GM12875 (cell line): ENCODE measurements around the gene SH3D19.

ENCODE experiments used
- H3K4me3 ChIP-seq: one replicate; pipeline ENCODE4 v1.5.1; 2011; ENCODE audit warnings: low read depth, low read length, control low read depth
- TF ChIP-seq, protein P1 (sequence below): IDR thresholded peaks from 2 replicates; pipeline ENCODE4 v1.5.1; 2011; ENCODE audit warnings: low read depth, mild to moderate bottlenecking, control low read depth, inconsistent platforms, low read length, moderate library complexity, borderline replicate concordance; ENCODE audit not compliant: insufficient read depth

SH3D19 gene

DNA sequence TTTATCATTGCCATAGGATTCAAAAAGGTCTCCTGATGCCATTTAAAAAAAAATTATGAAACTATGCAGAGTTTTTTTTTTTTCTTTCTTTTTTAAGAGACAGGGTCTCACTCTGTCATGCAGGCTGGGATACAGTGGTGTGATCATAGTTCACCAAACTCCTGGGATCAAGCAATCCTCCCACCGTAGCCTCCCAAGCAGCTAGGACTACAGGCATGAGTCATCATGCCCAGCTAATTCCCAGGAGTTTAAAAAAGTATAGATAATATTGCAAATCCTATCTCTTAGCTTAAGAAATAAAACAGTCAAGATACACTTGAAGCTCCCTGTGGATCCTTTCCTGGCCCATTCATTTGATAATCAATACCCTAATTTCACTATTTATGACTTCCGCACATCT is 107.1 kb downstream of the SH3D19 start:
- H3K4me3 ChIP-seq = no peak overlapping the region
- TF ChIP-seq, protein P1, sequence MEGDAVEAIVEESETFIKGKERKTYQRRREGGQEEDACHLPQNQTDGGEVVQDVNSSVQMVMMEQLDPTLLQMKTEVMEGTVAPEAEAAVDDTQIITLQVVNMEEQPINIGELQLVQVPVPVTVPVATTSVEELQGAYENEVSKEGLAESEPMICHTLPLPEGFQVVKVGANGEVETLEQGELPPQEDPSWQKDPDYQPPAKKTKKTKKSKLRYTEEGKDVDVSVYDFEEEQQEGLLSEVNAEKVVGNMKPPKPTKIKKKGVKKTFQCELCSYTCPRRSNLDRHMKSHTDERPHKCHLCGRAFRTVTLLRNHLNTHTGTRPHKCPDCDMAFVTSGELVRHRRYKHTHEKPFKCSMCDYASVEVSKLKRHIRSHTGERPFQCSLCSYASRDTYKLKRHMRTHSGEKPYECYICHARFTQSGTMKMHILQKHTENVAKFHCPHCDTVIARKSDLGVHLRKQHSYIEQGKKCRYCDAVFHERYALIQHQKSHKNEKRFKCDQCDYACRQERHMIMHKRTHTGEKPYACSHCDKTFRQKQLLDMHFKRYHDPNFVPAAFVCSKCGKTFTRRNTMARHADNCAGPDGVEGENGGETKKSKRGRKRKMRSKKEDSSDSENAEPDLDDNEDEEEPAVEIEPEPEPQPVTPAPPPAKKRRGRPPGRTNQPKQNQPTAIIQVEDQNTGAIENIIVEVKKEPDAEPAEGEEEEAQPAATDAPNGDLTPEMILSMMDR = no peak

DNA sequence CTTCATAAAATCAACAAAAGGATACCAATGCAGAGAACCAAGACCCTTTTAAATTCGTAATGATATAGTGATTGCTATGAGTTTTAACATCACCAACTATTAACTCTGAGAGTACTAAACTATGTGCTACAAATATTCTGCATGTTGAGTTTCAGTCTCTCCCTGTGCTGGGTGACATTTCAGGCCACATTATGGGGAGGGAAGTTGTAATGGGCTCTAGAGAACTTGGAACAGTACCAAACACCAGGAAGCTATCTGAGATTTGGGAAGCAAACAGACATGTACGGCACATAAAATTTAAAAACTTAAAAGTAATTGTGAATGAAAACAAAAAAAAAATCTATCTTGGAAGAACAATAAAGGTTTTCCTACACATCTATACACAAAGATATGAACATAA is 108.1 kb downstream of the SH3D19 start:
- no peak overlapping the region for H3K4me3 ChIP-seq
- TF ChIP-seq, protein P1 = no peak

DNA sequence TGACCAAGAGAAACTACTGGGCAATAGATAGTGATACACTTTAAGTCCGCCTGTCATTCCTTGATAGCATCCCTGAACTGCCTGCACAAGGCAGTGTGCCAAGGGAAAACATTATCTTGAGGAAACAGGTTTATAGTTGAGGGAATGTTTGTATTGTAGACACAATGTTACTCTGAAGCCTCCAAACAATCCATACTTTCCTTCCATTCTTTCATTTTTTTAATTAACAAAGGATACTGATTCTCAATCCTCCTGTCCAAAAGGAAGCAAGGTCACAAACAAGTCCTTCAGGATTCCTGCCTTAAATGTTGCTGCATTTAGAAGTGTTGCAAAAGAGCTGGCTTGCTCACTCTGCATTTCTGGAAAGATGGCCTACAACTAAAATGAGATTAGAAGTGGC is 110.1 kb downstream of the SH3D19 start:
- H3K4me3 ChIP-seq = no peak overlapping the region

DNA sequence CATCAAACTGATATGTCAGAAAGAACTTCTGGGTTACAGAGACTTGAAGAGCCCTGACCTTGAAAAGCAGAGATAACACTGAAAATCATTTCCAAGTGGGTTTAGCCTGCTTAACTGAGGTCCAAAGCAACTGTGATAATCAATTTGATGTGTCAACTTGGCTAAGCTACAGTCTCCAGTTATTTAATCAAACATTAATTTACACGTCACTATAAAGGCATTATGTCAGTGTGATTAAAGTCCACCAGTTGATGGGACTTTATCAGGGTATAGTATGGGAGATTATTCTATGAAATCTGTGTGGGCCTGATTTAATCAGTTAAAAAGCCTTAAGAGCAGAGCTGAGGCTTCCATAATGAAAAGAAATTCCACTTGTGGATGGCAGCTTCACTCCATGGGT is 117.5 kb downstream of the SH3D19 start:
- no peak overlapping the region for H3K4me3 ChIP-seq
- TF ChIP-seq, protein P1 = no peak

More for the DNA sequence above, 110.1 kb downstream of the SH3D19 start:
- TF ChIP-seq, protein P1 = no peak

DNA sequence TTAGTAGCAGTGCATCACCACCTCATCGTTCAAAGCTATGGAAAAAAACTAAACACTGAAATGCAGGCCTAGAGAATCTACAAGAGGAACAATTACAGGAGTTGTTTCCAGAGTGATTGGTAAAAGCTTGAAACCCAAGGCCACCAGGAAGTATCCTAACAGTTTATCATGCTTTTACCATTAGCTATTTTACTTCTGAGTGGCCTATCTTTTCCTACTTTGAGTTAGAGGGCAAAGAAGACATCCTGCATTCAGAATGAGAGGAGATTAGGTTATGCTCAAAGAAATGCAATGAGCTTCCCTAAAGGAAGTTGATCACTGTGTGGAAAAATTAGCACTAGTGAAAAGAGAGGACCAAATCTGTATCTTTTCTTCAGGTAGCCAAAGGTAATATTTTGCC is 118.2 kb downstream of the SH3D19 start:
- TF ChIP-seq, protein P1 = no peak
- H3K4me3 ChIP-seq = no peak overlapping the region

DNA sequence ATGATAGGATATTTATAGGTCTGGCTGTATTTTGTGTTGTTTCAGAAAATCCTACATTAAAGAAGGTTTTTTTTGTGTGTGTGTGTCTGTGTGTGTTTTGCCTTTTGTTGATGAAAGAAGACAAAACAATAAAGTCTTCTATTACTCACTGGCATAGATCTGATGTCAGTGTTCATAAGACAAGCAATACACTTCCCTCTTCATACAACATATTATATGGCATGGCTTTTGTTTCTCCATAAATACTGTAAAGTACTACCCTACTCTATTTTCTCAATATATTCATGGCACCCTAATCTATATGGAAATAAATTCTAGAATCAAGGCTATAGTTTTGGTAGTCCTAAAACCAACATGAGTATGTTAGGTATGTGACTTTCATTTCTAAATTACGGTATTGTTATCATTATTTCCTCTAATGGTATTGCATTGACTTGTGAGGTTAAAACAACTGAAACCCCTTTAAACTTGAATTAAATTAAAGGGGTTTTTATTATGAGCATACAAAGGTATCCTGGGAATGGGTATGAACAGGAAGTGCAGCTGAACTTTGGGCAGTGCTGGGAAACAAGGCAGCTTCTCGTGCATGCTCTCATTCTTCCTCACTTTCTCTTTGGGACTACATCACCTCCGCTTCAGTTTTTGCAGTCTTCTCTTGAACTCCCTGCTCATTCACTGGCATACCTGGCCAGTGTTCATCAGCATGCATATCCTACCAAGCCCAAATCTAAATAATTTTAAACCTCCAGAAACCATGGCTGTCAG is 119.0 kb downstream of the SH3D19 start:
- H3K4me3 ChIP-seq = no peak overlapping the region
- TF ChIP-seq, protein P1 = no peak

DNA sequence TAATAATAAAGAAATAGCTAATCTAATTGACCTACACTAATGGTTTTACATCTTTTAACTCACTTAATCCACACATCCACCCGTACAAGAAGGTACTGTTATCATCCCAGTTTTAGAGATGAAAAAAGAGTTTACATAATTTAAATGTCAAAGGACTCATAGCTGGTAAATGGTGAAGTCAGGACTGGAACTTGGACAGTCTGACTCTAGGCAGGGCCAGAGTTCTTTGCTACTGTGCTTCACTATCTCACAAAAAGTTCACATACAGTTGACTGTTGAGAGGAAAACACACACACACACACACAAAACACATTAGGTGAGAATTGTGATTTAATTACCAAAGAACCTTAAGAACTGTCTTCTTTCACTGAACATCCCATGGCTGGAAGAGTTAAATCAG is 119.7 kb downstream of the SH3D19 start:
- TF ChIP-seq, protein P1 = no peak

More for the DNA sequence above, 119.7 kb downstream of the SH3D19 start:
- no peak overlapping the region for H3K4me3 ChIP-seq
